ENCODE data around the gene TXNDC11. TPM values are rescaled to one million over a fixed set of nuclear protein-coding genes. Genes with fewer than 3 reads are reported as not detected.

The TXNDC11 gene
- total and polyA plus RNA-seq, 3 experiments from 2014 or later: 32.8 to 57.8 (median 38.8) TPM

GRCh38 chr16:11655655-11656054, 87.0 kb downstream of the TXNDC11 start:
- POLR2A ChIA-PET: interaction anchor here (0.6 kb wide), 2 partner anchors 185 to 392 kb away, joined by 4 read pairs; no protein-coding TSS in a partner anchor
- H3K27me3 Mint-ChIP-seq: no peaks in the 10 kb centered on the region
- Histone ChIP-seq H3K27me3 (ENCODE audit: insufficient read depth, low read length, poor library complexity, severe bottlenecking) (no peaks in the 10 kb centered on the region), H3K4me3 (ENCODE audit: low read length) (no peak overlapping the region), H3K4me1 (ENCODE audit: insufficient read depth, low read length) (peaks cover 12% of the 10 kb centered on the region), H3K36me3 (ENCODE audit: insufficient read depth, low read length) (no peaks in the 10 kb centered on the region), H3K27ac (ENCODE audit: low read depth, low read length) (no peak overlapping the region), H3K9me3 (ENCODE audit: low read length) (no peaks in the 10 kb centered on the region)
- CTCF ChIA-PET: no interaction called here
- no peak overlapping the region for H3K27ac Mint-ChIP-seq
- H3K36me3 Mint-ChIP-seq: no peaks in the 10 kb centered on the region
- peaks cover 9 to 14% (median 11%) of the 10 kb centered on the region in 3 donors for H3K4me1 Mint-ChIP-seq
- DNase-seq: no peak
- no peak overlapping the region for H3K4me3 Mint-ChIP-seq
- no peaks in the 10 kb centered on the region for H3K9me3 Mint-ChIP-seq

- Histone ChIP-seq H3K4me1 (ENCODE audit: insufficient read depth, low read length) (peaks cover 12% of the 10 kb centered on the region), H3K27ac (ENCODE audit: low read depth, low read length) (no peak overlapping the region), H3K27me3 (ENCODE audit: insufficient read depth, low read length, poor library complexity, severe bottlenecking) (no peaks in the 10 kb centered on the region), H3K9me3 (ENCODE audit: low read length) (no peaks in the 10 kb centered on the region), H3K36me3 (ENCODE audit: insufficient read depth, low read length) (no peaks in the 10 kb centered on the region), H3K4me3 (ENCODE audit: low read length) (no peak overlapping the region)
- H3K4me3 Mint-ChIP-seq: no peak overlapping the region
- no peaks in the 10 kb centered on the region for H3K9me3 Mint-ChIP-seq
- ChIA-PET POLR2A (no interaction called here), CTCF (no interaction called here)
- peaks cover 0 to 3% of the 10 kb centered on the region in 2 donors for H3K27me3 Mint-ChIP-seq
- no peaks in the 10 kb centered on the region for H3K36me3 Mint-ChIP-seq
- no peak overlapping the region for H3K27ac Mint-ChIP-seq
- H3K4me1 Mint-ChIP-seq: peaks cover 9 to 14% (median 11%) of the 10 kb centered on the region in 3 donors
- DNase-seq: no peak
Observed at GRCh38 chr16:11651796-11652195, 90.9 kb downstream of the TXNDC11 start.

GRCh38 chr16:11650641-11651591, 91.7 kb downstream of the TXNDC11 start:
- H3K36me3 Mint-ChIP-seq: no peaks in the 10 kb centered on the region
- DNase-seq: no peak
- ChIA-PET CTCF (interaction anchor here (1.0 to 2.7 kb wide), 2 partner anchors 8 to 119 kb away, joined by 4 to 10 read pairs; no protein-coding TSS in a partner anchor), POLR2A (no interaction called here)
- no peak overlapping the region for H3K27ac ChIP-seq (ENCODE audit: low read depth, low read length)
- no peak overlapping the region for H3K4me3 Mint-ChIP-seq
- no peak overlapping the region for H3K4me3 ChIP-seq (ENCODE audit: low read length)
- H3K4me1 ChIP-seq (ENCODE audit: insufficient read depth, low read length): peaks cover 12% of the 10 kb centered on the region
- H3K9me3 ChIP-seq (ENCODE audit: low read length): no peaks in the 10 kb centered on the region
- no peaks in the 10 kb centered on the region for H3K27me3 ChIP-seq (ENCODE audit: insufficient read depth, low read length, poor library complexity, severe bottlenecking)
- no peaks in the 10 kb centered on the region for H3K9me3 Mint-ChIP-seq
- H3K27me3 Mint-ChIP-seq: peaks cover 0 to 3% of the 10 kb centered on the region in 2 donors
- H3K4me1 Mint-ChIP-seq: peaks cover 9 to 14% (median 11%) of the 10 kb centered on the region in 3 donors
- H3K36me3 ChIP-seq (ENCODE audit: insufficient read depth, low read length): no peaks in the 10 kb centered on the region
- no peak overlapping the region for H3K27ac Mint-ChIP-seq

GRCh38 chr16:11649276-11649675, 93.4 kb downstream of the TXNDC11 start:
- no peak for DNase-seq
- no peak overlapping the region for H3K4me3 Mint-ChIP-seq
- H3K9me3 Mint-ChIP-seq: no peaks in the 10 kb centered on the region
- H3K36me3 ChIP-seq (ENCODE audit: insufficient read depth, low read length): no peaks in the 10 kb centered on the region
- CTCF ChIA-PET: interaction anchor here (2.7 kb wide), 1 partner anchor 117 kb away, joined by 10 read pairs; no protein-coding TSS in a partner anchor
- no peak overlapping the region for H3K4me3 ChIP-seq (ENCODE audit: low read length)
- no peak overlapping the region for H3K27ac Mint-ChIP-seq
- H3K9me3 ChIP-seq (ENCODE audit: low read length): no peaks in the 10 kb centered on the region
- peaks cover 4% of the 10 kb centered on the region for H3K4me1 ChIP-seq (ENCODE audit: insufficient read depth, low read length)
- H3K27ac ChIP-seq (ENCODE audit: low read depth, low read length): no peak overlapping the region
- H3K36me3 Mint-ChIP-seq: no peaks in the 10 kb centered on the region
- peaks cover 0 to 3% of the 10 kb centered on the region in 2 donors for H3K27me3 Mint-ChIP-seq
- H3K27me3 ChIP-seq (ENCODE audit: insufficient read depth, low read length, poor library complexity, severe bottlenecking): no peaks in the 10 kb centered on the region
- H3K4me1 Mint-ChIP-seq: peaks cover 5 to 7% (median 6%) of the 10 kb centered on the region in 3 donors
- POLR2A ChIA-PET: no interaction called here

- ChIA-PET CTCF (interaction anchor here (0.9 to 5.3 kb wide), 10 partner anchors 17 to 111 kb away, joined by 3 to 70 read pairs (median 4); no protein-coding TSS in a partner anchor), POLR2A (interaction anchor here (0.5 kb wide), 1 partner anchor 84 kb away, joined by 3 read pairs; no protein-coding TSS in a partner anchor)
- Histone ChIP-seq H3K36me3 (ENCODE audit: insufficient read depth, low read length) (no peaks in the 10 kb centered on the region), H3K27ac (ENCODE audit: low read depth, low read length) (no peak overlapping the region), H3K9me3 (ENCODE audit: low read length) (no peaks in the 10 kb centered on the region), H3K4me1 (ENCODE audit: insufficient read depth, low read length) (peaks cover 16% of the 10 kb centered on the region), H3K27me3 (ENCODE audit: insufficient read depth, low read length, poor library complexity, severe bottlenecking) (no peaks in the 10 kb centered on the region), H3K4me3 (ENCODE audit: low read length) (no peak overlapping the region)
- Mint-ChIP-seq H3K27ac (peak overlapping the region in 2 of 8 donors; percentile 15 to 47), H3K9me3 (no peaks in the 10 kb centered on the region), H3K36me3 (no peaks in the 10 kb centered on the region), H3K4me1 (peaks cover 17 to 21% (median 20%) of the 10 kb centered on the region in 3 donors), H3K4me3 (no peak overlapping the region), H3K27me3 (peaks cover 2 to 5% of the 10 kb centered on the region in 2 donors)
- no peak for DNase-seq
Observed at GRCh38 chr16:11642765-11643116, 99.9 kb downstream of the TXNDC11 start.

- H3K4me3 Mint-ChIP-seq: peak overlapping the region in 2 of 7 donors; percentile 37 to 62
- no peak overlapping the region for H3K27ac ChIP-seq (ENCODE audit: low read depth, low read length)
- peak in 4 of 5 donors; percentile 14 to 69 (median 59) for DNase-seq
Observed at GRCh38 chr16:11640987-11641817, 101.5 kb downstream of the TXNDC11 start.

GRCh38 chr16:11639925-11640899, 102.4 kb downstream of the TXNDC11 start:
- H3K9me3 ChIP-seq (ENCODE audit: low read length): no peaks in the 10 kb centered on the region
- no peak overlapping the region for H3K4me3 ChIP-seq (ENCODE audit: low read length)
- Mint-ChIP-seq H3K27me3 (peaks cover 0 to 5% of the 10 kb centered on the region in 2 donors), H3K4me1 (peaks cover 17 to 21% (median 20%) of the 10 kb centered on the region in 3 donors), H3K27ac (peak overlapping the region in 5 of 8 donors; percentile 23 to 80 (median 43)), H3K4me3 (peak overlapping the region in 1 of 7 donors; percentile 26), H3K36me3 (no peaks in the 10 kb centered on the region), H3K9me3 (no peaks in the 10 kb centered on the region)
- peaks cover 16% of the 10 kb centered on the region for H3K4me1 ChIP-seq (ENCODE audit: insufficient read depth, low read length)
- H3K27ac ChIP-seq (ENCODE audit: low read depth, low read length): no peak overlapping the region
- ChIA-PET POLR2A (no interaction called here), CTCF (interaction anchor here (0.7 to 5.3 kb wide), 25 partner anchors 9 to 233 kb away, joined by 3 to 70 read pairs (median 4); no protein-coding TSS in a partner anchor)
- H3K27me3 ChIP-seq (ENCODE audit: insufficient read depth, low read length, poor library complexity, severe bottlenecking): no peaks in the 10 kb centered on the region
- H3K36me3 ChIP-seq (ENCODE audit: insufficient read depth, low read length): no peaks in the 10 kb centered on the region
- DNase-seq: no peak

More at GRCh38 chr16:11640987-11641817, 101.5 kb downstream of the TXNDC11 start:
- H3K27me3 Mint-ChIP-seq: peaks cover 0 to 5% of the 10 kb centered on the region in 2 donors
- Histone ChIP-seq H3K4me3 (ENCODE audit: low read length) (peak overlapping the region; percentile 41), H3K36me3 (ENCODE audit: insufficient read depth, low read length) (no peaks in the 10 kb centered on the region), H3K9me3 (ENCODE audit: low read length) (no peaks in the 10 kb centered on the region), H3K4me1 (ENCODE audit: insufficient read depth, low read length) (peaks cover 16% of the 10 kb centered on the region), H3K27me3 (ENCODE audit: insufficient read depth, low read length, poor library complexity, severe bottlenecking) (no peaks in the 10 kb centered on the region)
- ChIA-PET CTCF (interaction anchor here (0.7 to 5.3 kb wide), 29 partner anchors 10 to 234 kb away, joined by 3 to 70 read pairs (median 4); no protein-coding TSS in a partner anchor), POLR2A (no interaction called here)
- H3K9me3 Mint-ChIP-seq: no peaks in the 10 kb centered on the region
- peaks cover 17 to 21% (median 20%) of the 10 kb centered on the region in 3 donors for H3K4me1 Mint-ChIP-seq
- H3K27ac Mint-ChIP-seq: peak overlapping the region in 3 of 8 donors; percentile 12 to 43 (median 29)
- H3K36me3 Mint-ChIP-seq: no peaks in the 10 kb centered on the region
